Thyroid gland (tissue), 4 donors: Measurements from ENCODE around the gene ADGRG6. TPM values are rescaled to one million over a fixed set of nuclear protein-coding genes. Genes with fewer than 3 reads are reported as not detected.

Experiments used
- DNase-seq, 2 donors: peaks; one replicate each; pipeline ENCODE4 v3.0.0-alpha.2; 2019
- H3K27ac ChIP-seq, 3 donors: fragments of 200-600 bp; sonication (generic); 1 replicate in 2 of 3; 2 replicates in 1 of 3; pipeline ENCODE4 v1.5.1; 2016 to 2019; ENCODE audit warnings: mild to moderate bottlenecking in 1 of 3, moderate library complexity in 1 of 3
- H3K27me3 ChIP-seq: fragments of 200-600 bp; sonication (generic); one replicate; pipeline ENCODE4 v1.5.1; 2019
- H3K36me3 ChIP-seq, 2 donors: fragments of 200-600 bp; sonication (generic); one replicate each; pipeline ENCODE4 v1.5.1; 2016 to 2019
- H3K4me1 ChIP-seq, 2 donors: fragments of 200-600 bp; sonication (generic); one replicate each; pipeline ENCODE4 v1.5.1; 2017 to 2019
- H3K4me3 ChIP-seq, 3 donors: fragments of 200-600 bp; sonication (generic); replicated peaks in 1 of 3; 1 replicate in 2 of 3; 2 replicates in 1 of 3; pipeline ENCODE4 v1.5.1; 2016; ENCODE audit warnings: mild to moderate bottlenecking in 1 of 3
- H3K9me3 ChIP-seq: fragments of 200-600 bp; sonication (generic); one replicate; pipeline ENCODE4 v1.5.1; 2017
- CTCF ChIP-seq, 6 experiments: fragments of 200-600 bp in 3 of 6; fragments of 450-650 bp in 3 of 6; sonication (generic) in 3 of 6; IDR thresholded peaks; one replicate each; pipeline ENCODE4 v1.5.1; 2016 to 2019; ENCODE audit warnings: antibody characterized with exemption in 6 of 6, mild to moderate bottlenecking in 2 of 6, inconsistent platforms in 1 of 6, moderate library complexity in 1 of 6
- POLR2A ChIP-seq, 2 donors: fragments of 450-650 bp; IDR thresholded peaks; one replicate each; pipeline ENCODE4 v1.6.1; 2017; ENCODE audit warnings: antibody characterized with exemption in 2 of 2, mild to moderate bottlenecking in 2 of 2, moderate library complexity in 1 of 2
- WGBS, 2 donors: methylation state at CpG; one replicate each; pipeline ENCODE4 v1.1.5; 2017; 5-methylcytosine and 5-hydroxymethylcytosine counted together
- intact Hi-C: fragments of 100-400 bp; cut with DNase I; formaldehyde crosslinking; loops from one replicate; pipeline ENCODE4 v1.15.1; 2023
- total RNA-seq, 4 donors: library from RNA; depleted of rRNA; stranded (reverse); fragments of >200 nt; gene quantifications; one replicate each; pipeline ENCODE4 v1.2.3, GENCODE V29; 2016

ADGRG6 gene
- total RNA-seq, 4 donors from 2014 or later = 2.9 to 10.5 (median 7.1) TPM

GRCh38 chr6:142411145-142411544 is 109.3 kb downstream of the ADGRG6 start:
- no peaks in the 10 kb centered on the region for H3K27me3 ChIP-seq
- no peak overlapping the region for H3K27ac ChIP-seq
- intact Hi-C loops = no loop called here
- TF ChIP-seq POLR2A (IDR thresholded peaks at IDR 0.05) = no peak
- no peak for TF ChIP-seq CTCF (IDR thresholded peaks at IDR 0.05)
- H3K4me3 ChIP-seq = no peak overlapping the region
- H3K36me3 ChIP-seq = no peaks in the 10 kb centered on the region
- no peaks in the 10 kb centered on the region for H3K4me1 ChIP-seq
- DNase-seq = no peak
- WGBS, 2 donors = 87 to 89% methylated on average over 2 of the region's 2 CpGs
- no peaks in the 10 kb centered on the region for H3K9me3 ChIP-seq

- intact Hi-C loops = no loop called here
- Histone ChIP-seq H3K36me3 (no peaks in the 10 kb centered on the region), H3K27ac (no peak overlapping the region), H3K27me3 (no peaks in the 10 kb centered on the region), H3K4me3 (no peak overlapping the region), H3K4me1 (no peaks in the 10 kb centered on the region), H3K9me3 (no peaks in the 10 kb centered on the region)
- TF ChIP-seq CTCF (IDR thresholded peaks at IDR 0.05) (no peak), POLR2A (IDR thresholded peaks at IDR 0.05) (no peak)
- WGBS, 2 donors = 47 to 55% methylated on average over 2 of the region's 2 CpGs
- no peak for DNase-seq
Observed at GRCh38 chr6:142412241-142412640, 110.4 kb downstream of the ADGRG6 start.

GRCh38 chr6:142412658-142413057 is 110.9 kb downstream of the ADGRG6 start:
- no peak for TF ChIP-seq POLR2A (IDR thresholded peaks at IDR 0.05)
- TF ChIP-seq CTCF (IDR thresholded peaks at IDR 0.05) = no peak
- intact Hi-C loops = no loop called here
- Histone ChIP-seq H3K9me3 (no peaks in the 10 kb centered on the region), H3K27ac (no peak overlapping the region), H3K4me1 (no peaks in the 10 kb centered on the region), H3K36me3 (no peaks in the 10 kb centered on the region), H3K4me3 (no peak overlapping the region), H3K27me3 (no peaks in the 10 kb centered on the region)
- 93 to 95% methylated on average over 2 of the region's 2 CpGs for WGBS, 2 donors
- DNase-seq = no peak

- Histone ChIP-seq H3K4me3 (no peak overlapping the region), H3K36me3 (no peaks in the 10 kb centered on the region), H3K27ac (no peak overlapping the region), H3K27me3 (no peaks in the 10 kb centered on the region), H3K4me1 (no peaks in the 10 kb centered on the region), H3K9me3 (no peaks in the 10 kb centered on the region)
- TF ChIP-seq CTCF (IDR thresholded peaks at IDR 0.05) (no peak), POLR2A (IDR thresholded peaks at IDR 0.05) (no peak)
- no peak for DNase-seq
- intact Hi-C loops = no loop called here
Observed at GRCh38 chr6:142413111-142413510, 111.3 kb downstream of the ADGRG6 start.

GRCh38 chr6:142414462-142415250 is 112.8 kb downstream of the ADGRG6 start:
- H3K4me1 ChIP-seq = no peaks in the 10 kb centered on the region
- no peak overlapping the region for H3K27ac ChIP-seq
- no peak overlapping the region for H3K4me3 ChIP-seq
- H3K36me3 ChIP-seq = no peaks in the 10 kb centered on the region
- TF ChIP-seq POLR2A (IDR thresholded peaks at IDR 0.05) (no peak), CTCF (IDR thresholded peaks at IDR 0.05) (no peak)
- WGBS, 2 donors = 87 to 93% methylated on average over 8 of the region's 8 CpGs
- intact Hi-C loops = no loop called here
- H3K9me3 ChIP-seq = no peaks in the 10 kb centered on the region
- no peaks in the 10 kb centered on the region for H3K27me3 ChIP-seq
- DNase-seq = no peak
